HS-27A (cell line): ENCODE measurements around the gene CMTM8.

Source experiments
- DNase-seq: peaks from one replicate; pipeline ENCODE4 v3.0.0-alpha.2; 2012; ENCODE audit warnings: low read depth, missing footprints

Gene CMTM8

DNA sequence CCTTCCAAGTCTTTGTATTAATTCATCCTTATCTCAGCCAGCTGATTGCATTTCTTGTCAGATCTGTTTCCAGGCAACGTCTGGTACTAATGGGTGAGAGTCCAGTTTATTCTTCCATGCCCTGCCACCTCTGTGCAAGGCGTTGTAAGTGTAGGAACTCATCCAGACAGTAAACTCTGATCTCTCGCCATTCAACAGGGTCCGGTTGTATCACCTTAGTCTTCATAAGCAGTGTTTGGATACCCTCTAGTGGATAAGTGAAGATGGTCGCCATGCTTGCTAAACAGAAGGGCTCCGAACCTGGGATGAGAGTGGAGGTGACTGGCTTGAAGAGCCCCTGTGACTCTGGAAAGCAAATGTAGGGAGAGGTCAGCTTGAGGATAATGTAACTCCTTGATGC, 101.6 kb downstream of the CMTM8 start:
- DNase-seq, result peak; percentile 8

DNA sequence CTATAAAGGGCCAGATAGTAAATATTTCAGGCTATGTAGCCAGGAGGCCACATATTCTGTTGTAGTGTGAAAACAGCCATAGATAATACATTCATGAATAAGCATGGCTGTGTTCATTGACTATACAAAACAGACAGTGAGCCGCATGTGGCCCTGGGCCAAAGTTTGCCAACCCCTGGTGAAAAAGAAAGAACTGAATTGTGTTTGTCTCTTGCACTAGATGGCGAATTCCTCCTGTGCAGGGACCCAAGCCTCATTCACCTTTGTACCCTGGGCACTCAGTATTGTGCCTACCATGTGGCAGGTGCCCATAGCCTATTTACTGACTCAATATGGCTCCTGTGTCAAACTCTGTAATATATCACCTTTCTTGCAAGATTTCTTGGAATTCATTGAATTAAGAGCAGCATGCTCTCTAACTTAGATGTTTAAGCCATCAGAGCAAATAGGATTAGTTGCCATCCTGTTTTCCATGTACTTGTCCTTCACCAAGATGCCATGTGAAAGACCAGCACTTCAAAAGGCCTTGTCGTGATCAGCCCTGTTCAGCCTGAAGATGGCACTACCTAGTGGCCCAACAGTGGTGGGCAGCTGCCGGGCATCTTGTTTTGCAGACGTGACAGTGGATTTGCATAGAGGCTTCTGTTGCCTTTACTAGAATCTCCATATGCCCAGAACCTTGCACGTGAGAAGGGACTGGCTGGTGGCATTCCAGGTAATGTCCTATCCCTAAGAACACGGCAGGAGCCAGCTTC, 102.3 kb downstream of the CMTM8 start:
- DNase-seq, result no peak

DNA sequence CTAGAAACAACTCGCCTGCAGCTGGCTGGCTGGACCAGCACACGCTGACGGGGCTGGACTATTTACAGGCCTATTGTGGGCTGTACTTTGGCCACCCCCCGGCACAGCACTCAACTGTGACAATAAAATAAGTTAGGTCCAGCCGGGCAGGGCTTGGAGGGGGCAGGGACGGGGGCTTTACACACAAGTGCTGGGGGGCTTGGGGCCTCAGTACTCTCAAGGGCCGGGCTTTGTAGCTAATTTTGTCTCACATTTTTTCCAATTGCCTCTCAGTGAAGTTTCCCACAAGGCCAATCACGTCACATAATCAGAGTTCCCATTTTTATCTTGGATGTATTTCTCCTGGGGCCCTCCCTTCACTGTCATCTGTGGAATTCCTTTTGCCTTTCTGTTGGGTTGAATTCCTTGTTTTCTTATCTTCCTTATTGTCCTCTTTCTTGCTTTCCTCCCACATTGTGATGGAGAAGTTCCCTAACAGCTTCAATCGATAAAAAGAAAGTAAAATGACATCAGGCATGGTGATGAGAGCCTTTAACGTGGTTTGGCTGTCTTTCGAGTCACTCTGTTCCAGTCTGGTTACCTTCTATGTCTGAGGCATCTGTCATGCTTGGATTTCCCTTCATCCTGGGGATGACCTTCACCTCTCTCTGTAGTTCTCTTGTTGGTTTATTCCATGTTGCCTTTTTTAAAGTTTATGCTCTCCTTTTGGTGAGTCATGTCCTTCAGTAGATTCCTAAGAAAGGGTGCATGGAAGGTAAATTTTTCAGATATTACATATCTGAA, 109.1 kb downstream of the CMTM8 start:
- no peak for DNase-seq

DNA sequence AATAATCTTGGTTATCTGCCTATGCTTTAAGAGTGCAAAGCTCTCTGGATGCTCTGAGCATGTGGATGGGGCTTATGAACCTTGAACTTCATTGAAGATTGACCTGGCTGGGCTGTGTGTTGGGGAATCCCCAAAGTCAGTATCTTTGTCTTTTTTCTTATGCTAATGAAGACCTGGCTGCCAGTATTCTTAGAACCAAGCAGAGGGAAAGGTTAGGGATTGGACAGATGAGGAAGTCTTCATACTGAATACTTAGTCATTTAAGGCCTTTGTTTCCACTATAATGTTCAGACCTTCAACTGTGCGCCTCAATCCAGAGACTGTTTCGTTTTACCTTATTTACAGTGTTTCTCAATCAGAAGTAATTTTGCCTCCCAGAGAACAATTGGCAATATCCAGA, 110.7 kb downstream of the CMTM8 start:
- DNase-seq, result no peak

DNA sequence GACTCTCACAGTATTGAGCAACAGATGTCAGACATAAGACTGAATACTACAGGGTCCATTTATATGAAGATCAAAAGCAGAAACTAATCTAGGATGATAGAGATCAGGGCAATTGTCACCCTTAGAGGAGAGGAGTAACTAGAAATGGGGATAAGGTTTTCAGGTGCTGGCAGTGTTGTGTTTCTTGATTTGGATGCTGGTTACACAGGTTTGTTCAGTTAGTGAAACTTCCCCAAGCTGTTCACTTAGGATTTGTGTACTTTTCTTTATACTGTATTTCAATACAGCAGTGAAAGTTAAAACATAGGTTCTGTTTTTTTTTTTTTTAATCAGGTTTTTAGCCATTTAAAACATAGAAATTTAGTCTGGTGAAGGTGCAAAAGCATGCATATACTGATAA, 114.1 kb downstream of the CMTM8 start:
- DNase-seq, result no peak

DNA sequence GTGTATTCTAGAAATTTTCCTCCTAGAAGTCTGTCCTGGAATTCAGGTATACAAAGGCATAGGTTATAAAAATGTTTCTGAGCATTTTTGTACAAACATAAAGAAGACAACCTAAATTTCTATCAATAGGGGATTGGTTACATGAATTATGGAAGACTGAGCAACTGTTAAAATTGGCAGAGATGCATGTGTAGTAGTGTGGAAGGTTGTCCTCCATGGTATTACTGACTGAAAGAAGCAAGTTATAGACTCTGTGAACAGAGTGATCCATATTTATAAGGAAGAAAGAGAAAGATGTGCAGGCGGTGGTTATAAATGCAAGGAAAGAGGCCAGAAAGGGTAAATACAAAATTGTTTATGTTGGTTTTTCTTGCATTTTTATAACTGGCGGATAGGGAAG, 114.9 kb downstream of the CMTM8 start:
- no peak for DNase-seq

DNA sequence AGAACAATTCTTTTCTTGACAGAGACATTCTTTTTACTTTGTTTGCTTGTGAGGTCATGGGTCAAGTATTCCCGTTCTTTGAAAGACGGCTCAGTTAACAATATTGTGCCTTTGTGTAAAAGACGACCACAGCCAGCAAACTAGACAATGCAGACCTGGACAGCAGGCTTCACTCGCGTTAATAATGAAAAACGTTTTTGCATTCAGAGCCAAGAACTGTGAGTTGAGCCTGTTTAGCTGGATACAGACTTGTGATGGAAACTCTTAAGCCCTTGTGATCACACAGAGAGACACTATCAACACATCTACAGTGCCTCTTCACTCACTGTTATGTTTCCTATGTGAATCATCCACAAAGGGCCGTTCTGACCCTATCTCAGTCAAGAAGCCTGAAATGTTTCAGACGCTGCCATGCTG, 115.9 kb downstream of the CMTM8 start:
- DNase-seq, result no peak

DNA sequence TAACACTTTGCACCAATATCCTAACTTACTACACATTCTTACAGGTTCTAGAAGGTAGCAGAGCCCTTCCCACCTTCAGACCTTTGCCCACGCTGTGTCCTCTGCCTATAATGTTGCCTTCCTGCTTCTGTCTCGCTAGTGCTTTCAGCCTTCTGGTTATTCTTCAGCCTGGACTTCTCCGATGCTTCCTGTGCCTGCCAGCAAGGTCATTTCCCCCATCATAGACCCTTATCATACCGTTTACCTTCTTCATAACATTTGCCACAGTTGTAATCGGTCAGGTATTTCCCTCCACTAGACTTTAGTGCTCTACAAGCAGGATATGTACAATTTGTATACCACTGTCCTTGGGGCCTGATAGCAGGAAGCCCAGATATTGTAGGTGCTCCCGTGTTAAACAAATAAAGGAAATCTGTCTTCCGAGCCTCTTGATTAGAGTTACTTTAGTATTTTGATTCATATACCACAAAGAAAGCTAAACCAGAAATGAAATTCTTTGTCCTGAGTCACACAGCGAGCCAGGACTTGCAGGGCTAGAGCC, 117.3 kb downstream of the CMTM8 start:
- no peak for DNase-seq

DNA sequence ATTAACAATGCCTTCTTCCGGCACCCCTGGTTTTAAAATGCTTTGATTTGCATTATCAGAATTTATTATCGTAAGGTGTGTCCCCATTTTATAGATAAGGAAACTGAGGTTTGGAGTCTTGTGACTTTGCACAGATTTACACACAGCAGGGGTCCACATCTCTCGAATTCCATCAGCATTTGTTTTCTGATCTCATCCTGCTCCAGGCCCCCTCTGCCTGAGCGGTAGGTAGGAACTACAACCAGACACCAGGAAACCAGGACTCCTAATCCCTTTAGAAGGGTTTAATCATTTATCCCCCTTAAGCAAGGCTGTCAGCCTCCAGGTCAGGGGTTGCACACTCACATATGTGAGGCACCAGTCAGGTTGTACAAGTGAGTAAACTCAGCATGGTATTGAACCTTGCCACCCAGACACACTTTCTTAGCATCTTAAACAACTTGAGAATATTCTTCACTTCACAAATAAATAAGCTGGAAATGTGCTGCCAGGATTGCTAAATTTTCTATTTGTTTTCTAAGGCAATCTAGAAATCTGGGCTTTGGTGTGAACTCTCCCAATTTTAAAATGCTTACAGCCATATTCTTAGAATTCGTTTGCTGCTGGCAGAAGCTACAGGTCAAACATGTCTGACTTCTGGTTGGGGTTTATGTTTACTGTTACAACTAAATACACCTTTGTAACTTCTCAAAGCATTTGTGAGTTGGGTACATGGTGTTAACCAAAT, 121.4 kb downstream of the CMTM8 start:
- no peak for DNase-seq

DNA sequence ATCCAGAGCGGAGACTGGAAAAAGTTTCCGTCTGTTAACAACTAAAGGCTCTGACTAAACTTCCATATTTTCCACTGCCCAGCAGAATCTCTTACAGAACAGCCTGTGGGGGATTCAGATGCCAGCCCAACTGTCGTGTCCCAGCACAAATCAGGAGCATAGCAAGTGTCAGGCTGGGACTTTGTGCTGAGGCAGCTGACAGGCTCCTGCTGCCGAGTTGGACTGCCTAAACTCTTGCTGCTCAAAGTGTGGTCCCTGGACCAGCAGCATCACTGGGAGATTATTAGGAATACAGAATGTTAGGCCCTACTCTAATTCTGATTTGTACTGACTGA, 122.0 kb downstream of the CMTM8 start:
- no peak for DNase-seq

DNA sequence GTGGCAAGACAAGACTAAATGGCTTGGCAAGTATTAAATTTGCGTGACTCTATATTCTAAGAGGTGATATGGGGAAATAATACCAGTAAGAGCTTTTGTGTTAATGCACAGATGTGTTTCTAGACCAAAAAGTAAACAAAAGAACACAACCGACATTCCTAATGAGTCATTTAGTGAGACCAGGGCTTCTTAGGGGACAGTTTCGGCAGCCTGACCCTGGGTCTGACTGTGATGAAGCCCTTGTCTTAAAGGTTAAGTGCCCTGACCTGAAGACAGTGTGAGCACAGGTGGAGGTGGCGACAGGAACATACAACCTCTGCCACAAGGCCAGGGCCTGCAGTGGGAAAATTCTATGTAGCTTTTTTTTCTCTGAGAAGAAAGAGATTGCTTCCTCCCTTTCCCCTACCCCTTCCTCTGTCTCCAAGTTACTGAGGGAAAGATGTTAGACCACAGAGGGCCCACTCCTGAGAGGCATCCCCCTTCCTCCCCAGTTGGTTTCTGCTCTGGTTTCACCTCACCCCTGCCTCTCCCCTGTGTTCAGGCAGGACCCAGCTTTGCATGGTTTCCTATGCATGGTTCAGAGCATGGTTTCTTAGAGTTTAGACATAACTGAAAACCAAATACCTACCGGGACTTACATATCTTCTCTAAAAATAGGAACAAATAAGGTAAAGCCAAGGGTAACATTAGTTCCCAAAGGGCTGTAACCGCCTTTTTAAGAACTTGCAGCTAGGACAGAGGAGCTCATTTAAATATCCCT, 128.3 kb downstream of the CMTM8 start:
- no peak for DNase-seq

DNA sequence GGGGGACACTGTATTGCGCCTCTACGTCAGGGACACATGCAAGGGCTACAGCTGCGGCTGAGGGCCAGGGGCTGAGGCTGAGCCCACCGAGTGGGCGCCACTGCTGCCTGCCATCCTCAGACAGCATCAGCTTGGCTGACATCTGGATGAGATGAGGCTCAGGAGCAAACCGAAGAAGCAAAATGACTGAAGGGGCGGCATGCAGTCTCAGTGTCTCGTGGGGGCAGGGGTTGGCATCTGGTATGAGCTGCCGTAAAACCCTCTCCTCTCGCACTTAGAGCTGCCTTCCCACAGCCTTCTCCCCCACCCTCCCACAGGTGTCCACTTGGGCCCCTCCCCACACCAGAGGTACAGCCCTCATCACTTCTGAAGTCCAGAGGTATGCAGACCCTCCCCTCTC, 129.0 kb downstream of the CMTM8 start:
- DNase-seq, result no peak

DNA sequence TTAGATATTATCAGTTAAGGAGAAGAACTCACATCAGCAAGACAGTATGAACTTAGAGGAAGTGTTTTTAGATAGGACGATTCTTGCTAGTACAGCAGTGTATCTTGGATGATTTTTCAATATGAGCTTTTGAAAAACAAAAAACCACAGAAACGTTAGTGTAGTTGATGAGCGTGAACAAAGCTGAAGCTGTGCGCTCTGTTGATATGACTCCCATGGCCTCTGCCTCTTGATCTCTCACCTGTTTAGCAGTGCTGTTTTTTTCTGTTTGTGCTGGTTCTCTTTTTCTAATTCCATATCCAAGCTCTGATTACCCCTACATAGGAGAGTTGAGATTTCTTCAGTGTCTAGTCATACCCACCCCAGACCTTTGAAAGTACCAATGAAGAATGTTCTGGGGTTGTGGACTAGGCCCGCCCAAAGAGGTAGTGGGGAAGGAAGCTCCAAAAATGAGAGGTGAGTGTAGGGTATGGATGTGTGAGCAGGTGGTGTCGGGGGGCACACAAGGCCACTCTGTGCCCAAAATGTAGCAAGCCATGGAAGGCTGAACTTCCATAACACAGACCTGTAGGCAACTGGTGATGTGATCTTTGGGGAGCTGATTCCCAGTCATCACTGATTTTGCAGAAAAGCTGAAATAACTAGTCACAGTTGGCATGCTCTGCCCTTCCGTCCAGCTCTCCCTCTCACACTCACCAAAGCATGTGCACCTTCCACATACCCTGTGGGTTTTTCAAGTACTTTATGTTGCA, 133.2 kb downstream of the CMTM8 start:
- no peak for DNase-seq

DNA sequence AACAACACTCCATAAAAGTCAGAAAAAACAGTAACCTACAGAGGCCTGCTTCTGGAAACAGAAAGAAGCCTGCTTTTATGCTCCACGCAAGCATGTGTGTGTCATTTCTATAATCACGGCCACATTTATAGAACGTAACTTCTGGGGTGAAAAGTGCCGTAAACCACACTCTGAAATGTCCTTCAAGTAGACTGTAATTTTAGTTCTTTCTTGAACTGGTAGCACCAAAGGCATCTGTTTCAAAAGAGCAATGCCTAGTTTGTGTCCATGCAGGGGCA, 133.7 kb downstream of the CMTM8 start:
- DNase-seq, result no peak

DNA sequence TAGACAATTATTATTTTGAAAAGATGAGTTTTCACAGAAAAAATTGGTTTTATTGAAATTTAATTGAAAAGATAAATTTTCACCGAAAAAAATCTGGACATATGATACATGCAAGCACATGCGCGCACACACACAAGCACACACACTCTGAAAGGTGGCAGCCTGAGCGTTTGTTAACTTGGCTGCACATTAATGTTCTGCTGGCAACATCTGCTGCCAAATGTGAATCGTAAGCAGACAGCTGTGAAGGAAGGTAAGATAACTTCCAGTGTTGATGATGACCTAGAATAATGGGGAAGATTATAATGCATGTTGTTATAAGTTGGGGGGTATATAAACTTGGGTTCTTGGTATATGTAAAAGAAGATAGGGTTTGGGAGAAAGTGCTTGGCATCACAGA, 134.8 kb downstream of the CMTM8 start:
- DNase-seq, result no peak

DNA sequence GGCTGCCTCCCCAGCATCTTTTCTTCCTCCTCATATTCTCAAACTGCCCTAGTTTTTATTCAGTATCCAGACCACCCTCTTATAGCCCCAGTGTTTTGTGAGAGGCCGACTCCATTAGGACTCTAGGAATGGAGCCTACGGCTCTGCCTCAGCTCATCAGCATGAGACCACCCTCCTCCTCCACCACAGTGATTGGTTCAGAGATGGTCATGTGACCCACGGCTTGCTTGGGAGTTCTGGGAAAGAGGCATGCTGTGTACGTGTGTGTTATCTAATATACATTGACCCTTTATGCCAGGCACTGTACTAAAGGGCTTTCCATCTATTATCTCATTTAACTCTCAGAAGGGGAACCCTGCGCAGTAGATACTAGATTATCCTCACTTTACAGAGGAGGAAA, 135.4 kb downstream of the CMTM8 start:
- DNase-seq, result no peak

DNA sequence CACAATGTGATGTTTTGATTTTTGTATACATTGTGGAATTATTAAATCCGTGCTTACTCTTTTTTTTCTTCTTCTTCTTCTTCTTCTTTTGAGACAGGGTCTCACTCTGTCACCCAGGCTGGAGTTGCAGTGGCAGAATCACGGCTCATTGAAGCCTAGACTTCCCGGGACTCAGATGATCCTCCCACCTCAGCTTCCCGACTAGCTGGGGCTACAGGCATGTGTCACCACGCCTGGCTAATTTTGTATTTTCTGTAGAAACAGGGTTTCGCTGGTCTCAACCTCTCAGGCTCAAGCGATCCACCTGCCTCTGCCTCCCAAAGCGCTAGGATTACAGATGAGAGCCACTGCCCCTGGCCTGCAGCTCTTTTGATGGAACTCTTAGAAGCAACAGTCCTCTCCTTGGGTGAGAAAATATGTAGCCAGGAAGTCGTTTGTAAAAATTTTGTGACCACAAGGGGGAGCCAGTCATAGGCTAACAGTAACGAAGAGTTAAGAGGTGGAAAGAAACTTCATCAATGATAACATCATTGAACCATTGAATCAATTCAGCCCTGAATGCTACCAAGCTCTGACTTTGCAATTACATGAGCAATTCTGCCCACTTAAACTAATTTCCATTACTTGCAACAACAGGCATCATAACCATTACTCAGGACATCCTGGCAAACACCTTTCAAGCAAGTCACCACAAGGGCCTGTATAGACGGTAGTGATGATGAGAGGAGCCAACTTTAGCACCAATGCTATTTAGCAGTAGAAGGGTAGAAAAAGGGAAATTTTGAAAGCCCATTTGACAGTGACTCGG, 136.5 kb downstream of the CMTM8 start:
- DNase-seq, result peak; percentile 50

DNA sequence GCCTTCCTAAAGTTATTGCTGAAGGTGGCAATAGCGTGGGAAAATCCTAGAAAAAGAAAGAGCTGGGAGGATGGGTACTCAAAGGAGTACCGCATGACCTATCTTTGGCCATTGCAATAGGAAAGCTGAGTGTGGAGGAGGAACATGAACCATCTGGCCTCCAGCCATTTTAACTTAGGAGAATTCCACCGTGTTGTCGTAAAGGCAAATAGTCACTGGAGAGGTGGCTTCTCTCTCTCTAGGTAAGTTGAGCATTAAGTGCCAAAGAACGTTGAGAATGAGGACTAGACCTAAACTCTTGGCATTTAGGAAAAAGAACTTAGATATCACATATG, 137.1 kb downstream of the CMTM8 start:
- DNase-seq, result no peak

DNA sequence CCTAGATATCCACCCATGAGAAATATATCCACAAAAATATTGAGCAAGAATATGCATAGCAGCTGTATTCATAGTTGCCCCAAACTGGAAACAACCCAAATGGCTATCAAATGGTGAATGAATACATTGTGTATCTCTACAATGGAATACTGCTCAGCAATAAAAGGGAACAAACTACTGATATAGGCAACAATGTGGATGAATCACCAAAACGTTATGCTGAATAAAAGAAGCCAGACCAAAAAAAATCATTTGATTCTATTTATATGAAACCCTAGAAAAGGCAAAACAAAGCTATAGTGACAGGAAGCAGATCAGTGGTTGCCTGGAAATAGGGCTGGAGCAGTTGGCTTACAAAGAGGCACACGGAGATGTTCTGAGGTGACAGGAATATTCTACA, 137.6 kb downstream of the CMTM8 start:
- no peak for DNase-seq

DNA sequence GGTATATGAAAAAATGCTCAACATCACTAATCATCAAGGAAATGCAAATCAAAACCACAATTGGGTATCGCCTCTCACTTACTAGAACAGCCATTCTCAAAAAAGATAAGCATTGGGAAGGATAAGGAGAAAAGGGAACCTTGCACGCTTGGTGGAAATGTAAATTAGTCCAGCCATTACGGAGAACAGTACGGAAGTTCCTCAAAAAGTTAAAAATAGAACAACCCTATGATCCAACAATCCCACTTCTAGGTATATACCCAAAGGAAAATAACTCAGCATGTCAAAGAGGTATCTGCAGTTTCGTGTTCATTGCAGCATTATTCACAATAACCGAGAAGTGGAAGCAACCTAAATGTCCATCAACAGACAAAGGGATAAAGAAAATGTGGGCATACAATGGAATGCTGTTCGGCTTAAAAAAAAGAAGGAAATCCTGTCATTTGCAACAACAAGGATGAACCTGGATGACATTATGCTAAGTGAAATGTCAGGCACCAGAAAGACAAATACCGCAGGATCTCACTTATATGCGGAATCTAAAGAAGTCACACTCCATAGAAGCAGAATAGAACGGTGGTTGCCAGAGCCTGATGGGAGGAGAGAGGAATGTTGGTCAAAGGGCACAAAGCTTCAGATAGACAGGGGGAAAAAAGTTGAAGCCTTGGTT, 141.5 kb downstream of the CMTM8 start:
- no peak for DNase-seq
